GM19025 (cell line): ENCODE measurements around the gene TTC31.
"Not testable (repeated sequence)": the region's sequence is repeated elsewhere in the genome, so short reads cannot be mapped to it uniquely, and the experiment has no call there.

Experiments
- ATAC-seq: cut with Tn5 transposase; IDR thresholded peaks from one replicate; pipeline ENCODE4 v1.9.1; 2021; ENCODE audit warnings: mild to moderate bottlenecking, low read depth, moderate library complexity; ENCODE audit not compliant: unreplicated experiment

TTC31 gene

DNA sequence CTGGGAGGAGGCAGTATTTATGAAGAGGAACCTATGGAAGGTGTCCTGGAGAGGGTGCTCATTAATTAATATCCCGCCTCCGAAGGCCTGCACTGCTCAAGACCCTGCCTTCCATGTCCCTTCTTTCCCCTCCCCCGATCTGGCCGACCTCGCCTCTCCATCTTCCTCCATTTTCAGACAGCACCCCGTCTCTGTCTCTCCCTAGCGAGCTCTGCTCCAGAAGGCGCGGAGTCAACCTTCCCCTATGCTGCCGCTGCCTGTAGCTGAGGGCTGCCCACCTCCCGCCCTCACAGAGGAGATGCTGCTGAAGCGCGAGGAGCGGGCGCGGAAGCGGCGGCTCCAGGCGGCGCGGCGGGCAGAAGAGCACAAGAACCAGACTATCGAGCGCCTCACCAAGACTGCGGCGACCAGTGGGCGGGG is 25.7 kb upstream of the TTC31 start:
- no peak for ATAC-seq

DNA sequence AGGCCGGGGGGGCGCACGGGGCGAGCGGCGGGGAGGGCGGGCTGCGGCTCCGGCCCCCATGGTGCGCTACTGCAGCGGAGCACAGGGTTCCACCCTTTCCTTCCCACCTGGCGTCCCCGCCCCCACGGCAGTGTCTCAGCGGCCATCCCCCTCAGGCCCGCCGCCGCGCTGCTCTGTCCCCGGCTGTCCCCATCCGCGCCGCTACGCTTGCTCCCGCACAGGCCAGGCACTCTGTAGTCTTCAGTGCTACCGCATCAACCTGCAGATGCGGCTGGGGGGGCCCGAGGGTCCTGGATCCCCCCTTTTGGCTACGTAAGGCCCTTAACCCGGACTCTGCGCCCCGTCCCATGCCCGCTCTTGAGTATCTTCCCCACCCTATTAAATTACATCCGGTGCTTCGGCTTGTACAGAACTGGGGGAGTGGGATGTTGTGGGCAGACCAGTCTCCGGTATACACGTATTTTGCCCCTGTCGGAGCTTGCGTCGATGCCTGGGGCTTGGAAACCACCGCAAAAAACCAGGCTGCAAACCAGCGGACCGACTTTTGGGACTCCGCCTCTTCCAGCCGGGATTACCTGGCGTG is 25.2 kb upstream of the TTC31 start:
- ATAC-seq = peak; percentile 21

DNA sequence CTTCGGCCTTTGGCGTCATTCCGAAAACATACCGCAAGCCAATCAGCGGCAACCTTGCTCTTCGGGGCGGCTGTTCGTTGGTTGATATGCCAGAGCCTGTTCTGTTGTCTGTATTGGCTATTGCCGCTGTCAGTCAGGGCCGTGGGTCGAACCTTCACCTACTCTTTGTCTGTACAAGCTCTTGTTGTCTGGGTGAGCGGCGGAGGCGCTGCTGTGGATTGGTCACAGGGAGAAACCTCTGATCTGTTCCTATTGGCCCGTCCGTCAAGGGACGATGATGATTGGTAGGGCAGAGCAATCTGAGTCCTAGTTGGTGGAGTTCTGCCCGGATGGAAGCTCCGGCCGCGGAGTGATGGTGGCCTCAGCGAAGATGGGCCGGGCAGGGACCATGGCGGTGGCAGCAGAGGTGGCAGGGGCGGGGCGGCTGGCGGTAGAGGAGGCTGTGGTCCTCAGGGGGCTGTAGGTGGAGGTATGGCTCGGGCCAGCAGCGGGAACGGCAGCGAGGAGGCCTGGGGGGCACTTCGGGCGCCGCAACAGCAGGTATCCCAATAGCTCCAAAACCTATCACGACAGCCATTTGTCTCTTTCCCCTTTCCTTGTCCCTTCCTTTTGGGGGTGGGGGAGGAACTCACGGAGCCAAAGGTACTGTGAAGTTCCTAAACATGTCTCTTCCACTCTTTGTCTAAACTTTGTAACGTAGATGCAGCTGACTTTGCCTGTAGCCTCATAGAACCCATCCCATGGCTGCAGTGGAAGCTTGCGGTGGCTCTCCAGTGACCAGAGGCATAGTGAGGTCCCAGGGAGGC is 24.5 kb upstream of the TTC31 start, which contains the start of gene WBP1:
TSS of gene WBP1 (plus strand) at position 307 of the 806 bp plus-strand sequence. CDS start at position 472, 165 bp downstream.
- peak; percentile 83 for ATAC-seq

- ATAC-seq = no peak
Measured at GRCh38 chr2:74458938-74459363, 23.9 kb upstream of the TTC31 start.

GRCh38 chr2:74459503-74460118 is 23.3 kb upstream of the TTC31 start:
- not testable (repeated sequence) for ATAC-seq

DNA sequence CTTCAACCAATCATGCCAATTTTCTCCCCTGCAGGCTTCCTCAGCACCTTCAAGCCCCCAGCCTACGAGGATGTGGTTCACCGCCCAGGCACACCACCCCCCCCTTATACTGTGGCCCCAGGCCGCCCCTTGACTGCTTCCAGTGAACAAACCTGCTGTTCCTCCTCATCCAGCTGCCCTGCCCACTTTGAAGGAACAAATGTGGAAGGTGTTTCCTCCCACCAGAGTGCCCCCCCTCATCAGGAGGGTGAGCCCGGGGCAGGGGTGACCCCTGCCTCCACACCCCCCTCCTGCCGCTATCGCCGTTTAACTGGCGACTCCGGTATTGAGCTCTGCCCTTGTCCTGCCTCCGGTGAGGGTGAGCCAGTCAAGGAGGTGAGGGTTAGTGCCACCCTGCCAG is 22.7 kb upstream of the TTC31 start:
- not testable (repeated sequence) for ATAC-seq

- ATAC-seq = no peak
Measured at GRCh38 chr2:74461187-74462053, 21.5 kb upstream of the TTC31 start.

- no peak for ATAC-seq
Measured at GRCh38 chr2:74462054-74462785, 20.7 kb upstream of the TTC31 start.

GRCh38 chr2:74462786-74463105 is 20.1 kb upstream of the TTC31 start:
- no peak for ATAC-seq

GRCh38 chr2:74464406-74464805 is 18.5 kb upstream of the TTC31 start:
- no peak for ATAC-seq

GRCh38 chr2:74470742-74471141 is 12.1 kb upstream of the TTC31 start:
- not testable (repeated sequence) for ATAC-seq

DNA sequence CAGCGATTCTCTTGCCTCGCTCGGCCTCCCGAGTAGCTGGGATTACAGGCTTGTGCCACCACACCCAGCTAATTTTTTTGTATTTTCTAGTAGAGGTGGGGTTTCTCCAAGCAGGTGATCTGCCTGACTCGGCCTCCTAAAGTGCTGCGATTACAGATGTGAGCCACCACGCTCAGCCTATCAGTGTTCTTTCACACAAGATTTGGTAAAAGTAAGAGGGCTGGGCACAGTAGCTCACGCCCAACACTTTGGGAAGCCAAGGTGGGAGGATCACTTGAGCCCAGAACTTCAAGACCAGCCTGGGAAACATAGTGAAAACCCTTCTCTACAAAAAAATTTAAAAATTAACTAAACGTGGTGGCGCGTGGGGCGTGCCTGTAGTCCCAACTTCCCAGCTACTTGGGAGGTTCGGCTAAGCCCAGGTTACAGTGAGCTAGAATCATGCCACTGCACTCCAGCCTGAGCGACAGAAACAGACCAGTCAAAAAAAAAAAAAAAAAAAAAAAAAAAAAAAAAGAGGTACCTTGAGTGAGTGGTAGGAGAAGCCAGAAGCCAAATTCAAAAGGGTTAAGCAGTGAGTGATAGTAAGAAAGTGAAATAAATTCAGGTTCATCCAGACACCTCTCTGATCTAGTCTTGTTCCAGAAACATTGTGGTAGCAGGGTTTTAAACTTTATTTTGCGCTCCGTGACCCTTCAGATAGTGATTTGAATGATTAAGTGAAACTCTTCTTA is 11.4 kb upstream of the TTC31 start:
- no peak for ATAC-seq

- ATAC-seq = peak; percentile 79
Measured at GRCh38 chr2:74472086-74472944, 10.6 kb upstream of the TTC31 start, which contains the start of gene MRPL53. MRPL53 (minus strand) TSS chr2:74472680; CDS start chr2:74472660, 20 bp downstream.

GRCh38 chr2:74472945-74473258 is 10.0 kb upstream of the TTC31 start:
- no peak for ATAC-seq

- no peak for ATAC-seq
Measured at GRCh38 chr2:74474481-74474880, 8.4 kb upstream of the TTC31 start.

GRCh38 chr2:74474899-74475298 is 8.0 kb upstream of the TTC31 start:
- ATAC-seq = no peak

- no peak for ATAC-seq
Measured at GRCh38 chr2:74481431-74481830, 1.4 kb upstream of the TTC31 start.

GRCh38 chr2:74481961-74482800 is 700 bp upstream of the TTC31 start:
- ATAC-seq = peak; percentile 36
